NCI-H1105 (cell line): ENCODE results near the gene CLTB.

ENCODE experiments used
- DNase-seq: peaks from one replicate; lab custom pipeline; 2025; lab: John Stamatoyannopoulos, UW

Gene CLTB

DNA sequence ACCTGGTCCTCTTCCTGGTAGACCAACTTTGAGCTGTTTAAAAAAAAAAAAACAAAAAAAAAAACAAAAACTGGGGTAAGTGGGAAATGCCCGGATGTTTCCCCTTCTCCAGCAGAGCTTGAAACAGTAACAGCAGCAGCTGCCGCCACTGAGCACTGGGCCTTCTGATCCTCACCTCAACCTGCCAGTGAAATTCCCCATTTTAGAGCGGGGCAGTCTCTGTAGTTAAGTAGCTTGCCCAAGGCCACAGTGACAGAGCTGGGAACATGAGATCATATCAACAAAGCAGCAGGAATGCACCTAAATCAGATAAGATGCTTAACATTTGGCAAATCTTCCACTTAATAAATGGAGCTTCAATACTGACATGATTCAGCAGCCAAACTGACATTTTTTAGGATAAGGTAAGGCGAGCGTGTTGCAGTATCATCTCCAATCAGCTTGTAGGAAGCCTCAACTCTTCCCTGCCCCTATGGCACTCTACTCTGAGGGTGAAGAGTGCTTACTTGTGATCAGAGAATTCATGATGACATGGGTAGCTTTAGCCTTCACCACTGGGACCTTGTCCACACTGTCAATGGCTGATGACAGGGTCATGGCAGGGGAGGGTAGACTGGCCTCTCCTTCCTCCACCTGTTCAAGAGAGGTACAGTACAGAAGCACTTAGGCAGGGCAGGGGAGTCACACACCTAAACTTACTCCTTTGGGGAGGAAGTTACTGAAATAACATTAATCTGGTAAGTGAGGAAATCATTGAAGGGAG lies 64.0 kb downstream of the CLTB start:
- DNase-seq = no peak

DNA sequence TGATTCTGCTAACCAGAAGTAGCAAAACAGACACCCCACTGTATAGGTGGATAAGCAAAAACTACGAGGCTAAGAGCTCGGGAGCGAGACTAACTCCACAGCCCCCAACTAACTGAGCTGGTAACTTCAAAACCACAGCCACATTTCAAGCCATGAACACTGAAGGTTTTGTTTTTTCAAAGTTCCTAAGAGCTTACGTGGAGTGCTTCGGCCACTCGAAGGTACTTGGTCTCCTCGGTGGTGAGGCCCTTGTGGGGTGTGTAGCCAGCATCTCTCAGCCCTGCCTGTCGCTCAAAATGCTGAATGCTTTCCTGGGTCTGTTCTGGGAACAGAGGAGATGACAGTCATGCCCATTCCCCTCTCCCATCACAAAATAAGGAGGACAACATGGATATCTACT lies 65.9 kb downstream of the CLTB start:
- no peak for DNase-seq

DNA sequence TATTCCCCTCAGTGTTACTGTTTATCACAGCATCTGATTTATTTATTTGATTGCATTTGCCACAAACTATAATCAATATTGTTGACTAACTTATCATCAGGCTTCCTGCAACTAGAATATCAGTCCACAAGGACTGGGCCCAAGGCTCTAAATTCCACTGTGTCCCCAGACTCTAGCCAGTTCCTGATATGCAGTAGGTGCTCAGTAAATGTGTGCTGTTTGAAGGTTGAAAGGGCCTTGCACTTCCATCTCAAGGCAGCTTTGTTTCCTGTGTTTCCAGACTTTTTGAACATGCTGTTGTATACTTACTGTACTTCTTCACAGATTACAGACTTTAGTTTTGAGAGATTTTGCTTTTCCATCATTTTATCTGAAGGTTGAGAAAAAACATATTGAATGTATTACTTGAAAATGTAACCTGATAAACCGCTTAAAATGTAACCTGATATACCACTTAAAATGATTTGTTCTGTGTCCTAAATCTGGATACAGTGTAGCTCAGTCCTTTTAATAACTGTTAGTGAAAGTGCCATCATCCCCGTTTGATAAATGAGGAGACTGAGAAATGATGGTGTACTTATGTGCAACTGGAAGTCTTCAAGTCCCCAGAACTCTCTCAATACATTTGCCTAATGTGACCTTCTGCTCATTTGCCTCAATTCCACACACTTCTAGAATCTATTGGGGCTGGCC lies 73.4 kb downstream of the CLTB start:
- no peak for DNase-seq
